ENCODE data around the gene DNAI2.

DNA sequence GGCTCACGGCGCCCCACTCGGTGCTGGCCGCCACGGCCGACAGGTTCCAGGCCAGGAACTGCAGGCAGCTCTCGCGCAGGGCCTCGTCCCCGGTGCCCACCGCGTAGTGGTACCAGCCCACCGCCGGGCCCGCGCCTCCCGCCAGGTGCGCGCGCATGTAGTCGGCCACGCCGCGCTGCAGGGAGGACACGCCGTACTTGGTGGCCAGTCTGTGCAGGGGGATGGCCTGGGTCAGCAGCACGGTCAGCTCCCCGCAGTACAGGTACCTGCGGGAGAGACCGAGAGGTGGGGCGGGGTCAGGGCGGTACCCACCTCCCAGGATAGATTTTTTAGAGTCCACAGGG is 83.4 kb downstream of the DNAI2 start:
- TF ChIP-seq POLR2A (IDR thresholded peaks at IDR 0.05) = no peak
- TF ChIP-seq, protein P1, sequence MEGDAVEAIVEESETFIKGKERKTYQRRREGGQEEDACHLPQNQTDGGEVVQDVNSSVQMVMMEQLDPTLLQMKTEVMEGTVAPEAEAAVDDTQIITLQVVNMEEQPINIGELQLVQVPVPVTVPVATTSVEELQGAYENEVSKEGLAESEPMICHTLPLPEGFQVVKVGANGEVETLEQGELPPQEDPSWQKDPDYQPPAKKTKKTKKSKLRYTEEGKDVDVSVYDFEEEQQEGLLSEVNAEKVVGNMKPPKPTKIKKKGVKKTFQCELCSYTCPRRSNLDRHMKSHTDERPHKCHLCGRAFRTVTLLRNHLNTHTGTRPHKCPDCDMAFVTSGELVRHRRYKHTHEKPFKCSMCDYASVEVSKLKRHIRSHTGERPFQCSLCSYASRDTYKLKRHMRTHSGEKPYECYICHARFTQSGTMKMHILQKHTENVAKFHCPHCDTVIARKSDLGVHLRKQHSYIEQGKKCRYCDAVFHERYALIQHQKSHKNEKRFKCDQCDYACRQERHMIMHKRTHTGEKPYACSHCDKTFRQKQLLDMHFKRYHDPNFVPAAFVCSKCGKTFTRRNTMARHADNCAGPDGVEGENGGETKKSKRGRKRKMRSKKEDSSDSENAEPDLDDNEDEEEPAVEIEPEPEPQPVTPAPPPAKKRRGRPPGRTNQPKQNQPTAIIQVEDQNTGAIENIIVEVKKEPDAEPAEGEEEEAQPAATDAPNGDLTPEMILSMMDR (IDR thresholded peaks at IDR 0.05) = no peak

All from testis (tissue), 2 donors.